GM12878 (cell line): ENCODE results near the gene SF1.

Source experiments
- ATF7 ChIP-seq: fragments of 450-650 bp; IDR thresholded peaks from 2 replicates; pipeline ENCODE4 v1.6.1; 2016; ENCODE audit warnings: low read depth, mild to moderate bottlenecking
- CTCF ChIP-seq, 3 experiments: IDR thresholded peaks in 2 of 3; conservative IDR thresholded peaks in 1 of 3; 2 replicates each; pipeline ENCODE4 v1.5.1; 2011; ENCODE audit warnings: low read depth in 3 of 3, low read length in 3 of 3, mild to moderate bottlenecking in 3 of 3, control low read depth in 2 of 3, moderate library complexity in 2 of 3, inconsistent platforms in 1 of 3, mixed read lengths in 1 of 3; ENCODE audit not compliant: control insufficient read depth in 2 of 3, insufficient read depth in 1 of 3; ENCODE audit errors: extremely low read depth in 1 of 3
- EP300 ChIP-seq, 2 experiments: fragments of 150-350 bp in 1 of 2; IDR thresholded peaks; 2 replicates each; pipeline ENCODE4 v1.6.1; 2011 to 2012; ENCODE audit warnings: low read depth in 2 of 2, low read length in 2 of 2, borderline replicate concordance in 1 of 2, improper control_type of control experiment in 1 of 2, inconsistent platforms in 1 of 2; ENCODE audit not compliant: control insufficient read depth in 1 of 2
- GABPA ChIP-seq: IDR thresholded peaks from 2 replicates; pipeline ENCODE4 v1.6.1; 2014; ENCODE audit warnings: antibody characterized with exemption, low read depth, mild to moderate bottlenecking, inconsistent platforms
- PBX3 ChIP-seq: IDR thresholded peaks from 2 replicates; pipeline ENCODE4 v1.6.1; 2011; ENCODE audit warnings: mild to moderate bottlenecking, low read depth, low read length, moderate library complexity; ENCODE audit not compliant: insufficient replicate concordance
- POLR2A ChIP-seq: IDR thresholded peaks from 2 replicates; pipeline ENCODE4 v1.6.1; 2011; ENCODE audit warnings: low read depth, mild to moderate bottlenecking, low read length
- POLR2AphosphoS5 ChIP-seq: IDR thresholded peaks from 2 replicates; pipeline ENCODE4 v1.6.1; 2011; ENCODE audit warnings: mild to moderate bottlenecking, low read length, inconsistent platforms
- RELA ChIP-seq: fragments of 450-650 bp; IDR thresholded peaks from 2 replicates; pipeline ENCODE4 v1.8.0; 2014; ENCODE audit warnings: borderline replicate concordance; ENCODE audit not compliant: partially characterized antibody
- SIN3A ChIP-seq: IDR thresholded peaks from 2 replicates; pipeline ENCODE4 v1.6.1; 2012; ENCODE audit warnings: low read depth, low read length, improper control_type of control experiment
- SMC3 ChIP-seq: IDR thresholded peaks from 2 replicates; pipeline ENCODE4 v1.6.1; 2011; ENCODE audit warnings: low read length, improper control_type of control experiment, borderline replicate concordance
- SRF ChIP-seq, 2 experiments: IDR thresholded peaks; 2 replicates each; pipeline ENCODE4 v1.6.1; 2011; ENCODE audit warnings: low read depth in 2 of 2, low read length in 2 of 2, mild to moderate bottlenecking in 1 of 2, moderate library complexity in 1 of 2
- YBX1 ChIP-seq: fragments of 450-650 bp; IDR thresholded peaks from 2 replicates; pipeline ENCODE4 v1.6.1; 2016; ENCODE audit warnings: antibody characterized with exemption
- YY1 ChIP-seq: IDR thresholded peaks from 2 replicates; pipeline ENCODE4 v1.6.1; 2011; ENCODE audit warnings: low read depth, mild to moderate bottlenecking, low read length
- ZBED1 ChIP-seq: IDR thresholded peaks from 2 replicates; pipeline ENCODE4 v1.6.1; 2016; ENCODE audit warnings: borderline replicate concordance

- TF ChIP-seq ZBED1 (no peak), YY1 (no peak), SIN3A (no peak), POLR2A (no peak), GABPA (no peak), SRF (IDR thresholded peaks at IDR 0.05; ENCODE audit: low read depth in 2 of 2, low read length in 2 of 2) (no peak), POLR2AphosphoS5 (no peak), ATF7 (no peak), RELA (no peak), SMC3 (no peak), YBX1 (no peak), EP300 (IDR thresholded peaks at IDR 0.05; ENCODE audit: borderline replicate concordance in 1 of 2, control insufficient read depth in 1 of 2, low read depth in 2 of 2, low read length in 2 of 2) (no peak), PBX3 (no peak), CTCF (IDR thresholded peaks at IDR 0.05 in 2 of 3, conservative IDR thresholded peaks at IDR 0.05 in 1 of 3; ENCODE audit: control insufficient read depth in 2 of 3, extremely low read depth in 1 of 3, insufficient read depth in 1 of 3, low read depth in 3 of 3, low read length in 3 of 3) (no peak)
Measured at GRCh38 chr11:64805481-64805880, 27.1 kb upstream of the SF1 start.
